Measurements from ENCODE around the gene DAPK1. TPM values are rescaled to one million over a fixed set of nuclear protein-coding genes. Genes with fewer than 3 reads are reported as not detected.

Gene DAPK1
- total and polyA plus RNA-seq, 9 donors: 14.9 to 24.3 (median 18.8) TPM

- no peak for DNase-seq
- 69% methylated on average over 8 of the region's 12 CpGs for WGBS (ENCODE audit: insufficient coverage)
- Histone ChIP-seq H3K27me3 (ENCODE audit: control insufficient read depth, insufficient read depth, low read length) (peaks cover 6% of the 10 kb centered on the region), H3K36me3 (ENCODE audit: control insufficient read depth, insufficient read depth, low read length) (peaks cover 3% of the 10 kb centered on the region), H3K4me3 (ENCODE audit: low read length) (no peak overlapping the region), H3K9me3 (replicated peaks; ENCODE audit: control insufficient read depth, low read depth, low read length) (no peaks in the 10 kb centered on the region), H3K27ac (ENCODE audit: low read length) (no peak overlapping the region), H3K4me1 (ENCODE audit: control insufficient read depth, insufficient read depth, low read length) (no peaks in the 10 kb centered on the region)
These were observed 112.8 kb downstream of the DAPK1 start for GRCh38 chr9:87610200-87611155.

GRCh38 chr9:87611776-87612175 is 114.1 kb downstream of the DAPK1 start:
- Histone ChIP-seq H3K27me3 (ENCODE audit: control insufficient read depth, insufficient read depth, low read length) (no peaks in the 10 kb centered on the region), H3K4me1 (ENCODE audit: control insufficient read depth, insufficient read depth, low read length) (no peaks in the 10 kb centered on the region), H3K4me3 (ENCODE audit: low read length) (no peak overlapping the region), H3K9me3 (replicated peaks; ENCODE audit: control insufficient read depth, low read depth, low read length) (no peaks in the 10 kb centered on the region), H3K36me3 (ENCODE audit: control insufficient read depth, insufficient read depth, low read length) (peaks cover 6% of the 10 kb centered on the region), H3K27ac (ENCODE audit: low read length) (no peak overlapping the region)
- DNase-seq: no peak
- 100% methylated on average over 4 of the region's 4 CpGs for WGBS (ENCODE audit: insufficient coverage)

GRCh38 chr9:87612536-87612935 is 114.9 kb downstream of the DAPK1 start:
- H3K27ac ChIP-seq (ENCODE audit: low read length): no peak overlapping the region
- no peak overlapping the region for H3K4me3 ChIP-seq (ENCODE audit: low read length)
- H3K9me3 ChIP-seq (replicated peaks; ENCODE audit: control insufficient read depth, low read depth, low read length): no peaks in the 10 kb centered on the region
- DNase-seq: no peak
- no peaks in the 10 kb centered on the region for H3K27me3 ChIP-seq (ENCODE audit: control insufficient read depth, insufficient read depth, low read length)
- no peaks in the 10 kb centered on the region for H3K4me1 ChIP-seq (ENCODE audit: control insufficient read depth, insufficient read depth, low read length)
- 83% methylated on average over 1 of the region's 3 CpGs for WGBS (ENCODE audit: insufficient coverage)
- peaks cover 6% of the 10 kb centered on the region for H3K36me3 ChIP-seq (ENCODE audit: control insufficient read depth, insufficient read depth, low read length)

- Histone ChIP-seq H3K36me3 (ENCODE audit: control insufficient read depth, insufficient read depth, low read length) (peaks cover 11% of the 10 kb centered on the region), H3K27ac (ENCODE audit: low read length) (no peak overlapping the region), H3K27me3 (ENCODE audit: control insufficient read depth, insufficient read depth, low read length) (no peaks in the 10 kb centered on the region), H3K4me3 (ENCODE audit: low read length) (no peak overlapping the region), H3K9me3 (replicated peaks; ENCODE audit: control insufficient read depth, low read depth, low read length) (no peaks in the 10 kb centered on the region), H3K4me1 (ENCODE audit: control insufficient read depth, insufficient read depth, low read length) (no peaks in the 10 kb centered on the region)
- 79% methylated on average over 4 of the region's 11 CpGs for WGBS (ENCODE audit: insufficient coverage)
- no peak for DNase-seq
These were observed 115.8 kb downstream of the DAPK1 start for GRCh38 chr9:87613265-87614111.

GRCh38 chr9:87614397-87614796 is 116.7 kb downstream of the DAPK1 start:
- Histone ChIP-seq H3K9me3 (replicated peaks; ENCODE audit: control insufficient read depth, low read depth, low read length) (no peaks in the 10 kb centered on the region), H3K27me3 (ENCODE audit: control insufficient read depth, insufficient read depth, low read length) (no peaks in the 10 kb centered on the region), H3K36me3 (ENCODE audit: control insufficient read depth, insufficient read depth, low read length) (peaks cover 11% of the 10 kb centered on the region), H3K4me1 (ENCODE audit: control insufficient read depth, insufficient read depth, low read length) (no peaks in the 10 kb centered on the region), H3K4me3 (ENCODE audit: low read length) (no peak overlapping the region), H3K27ac (ENCODE audit: low read length) (no peak overlapping the region)
- WGBS (ENCODE audit: insufficient coverage): 74% methylated on average over 4 of the region's 7 CpGs
- no peak for DNase-seq

GRCh38 chr9:87615136-87615535 is 117.5 kb downstream of the DAPK1 start:
- no peak overlapping the region for H3K4me3 ChIP-seq (ENCODE audit: low read length)
- H3K36me3 ChIP-seq (ENCODE audit: control insufficient read depth, insufficient read depth, low read length): peaks cover 11% of the 10 kb centered on the region
- WGBS (ENCODE audit: insufficient coverage): 89% methylated on average over 4 of the region's 6 CpGs
- H3K9me3 ChIP-seq (replicated peaks; ENCODE audit: control insufficient read depth, low read depth, low read length): no peaks in the 10 kb centered on the region
- H3K4me1 ChIP-seq (ENCODE audit: control insufficient read depth, insufficient read depth, low read length): no peaks in the 10 kb centered on the region
- H3K27me3 ChIP-seq (ENCODE audit: control insufficient read depth, insufficient read depth, low read length): no peaks in the 10 kb centered on the region
- no peak overlapping the region for H3K27ac ChIP-seq (ENCODE audit: low read length)
- no peak for DNase-seq

- no CpG with 5 or more reads among the region's 6 CpGs for WGBS (ENCODE audit: insufficient coverage)
- H3K27me3 ChIP-seq (ENCODE audit: control insufficient read depth, insufficient read depth, low read length): no peaks in the 10 kb centered on the region
- H3K36me3 ChIP-seq (ENCODE audit: control insufficient read depth, insufficient read depth, low read length): peaks cover 11% of the 10 kb centered on the region
- no peak for DNase-seq
- no peak overlapping the region for H3K27ac ChIP-seq (ENCODE audit: low read length)
- no peak overlapping the region for H3K4me3 ChIP-seq (ENCODE audit: low read length)
- H3K4me1 ChIP-seq (ENCODE audit: control insufficient read depth, insufficient read depth, low read length): no peaks in the 10 kb centered on the region
- H3K9me3 ChIP-seq (replicated peaks; ENCODE audit: control insufficient read depth, low read depth, low read length): no peaks in the 10 kb centered on the region
These were observed 118.0 kb downstream of the DAPK1 start for GRCh38 chr9:87615547-87616148.

GRCh38 chr9:87618226-87618625 is 120.6 kb downstream of the DAPK1 start:
- Histone ChIP-seq H3K4me1 (ENCODE audit: control insufficient read depth, insufficient read depth, low read length) (no peaks in the 10 kb centered on the region), H3K27me3 (ENCODE audit: control insufficient read depth, insufficient read depth, low read length) (no peaks in the 10 kb centered on the region), H3K4me3 (ENCODE audit: low read length) (no peak overlapping the region), H3K27ac (ENCODE audit: low read length) (no peak overlapping the region), H3K36me3 (ENCODE audit: control insufficient read depth, insufficient read depth, low read length) (peaks cover 11% of the 10 kb centered on the region), H3K9me3 (replicated peaks; ENCODE audit: control insufficient read depth, low read depth, low read length) (no peaks in the 10 kb centered on the region)
- DNase-seq: no peak
- WGBS (ENCODE audit: insufficient coverage): no CpG with 5 or more reads among the region's 2 CpGs

GRCh38 chr9:87618931-87619330 is 121.3 kb downstream of the DAPK1 start:
- H3K4me1 ChIP-seq (ENCODE audit: control insufficient read depth, insufficient read depth, low read length): no peaks in the 10 kb centered on the region
- WGBS (ENCODE audit: insufficient coverage): no CpG with 5 or more reads among the region's 3 CpGs

GRCh38 chr9:87619346-87619745 is 121.7 kb downstream of the DAPK1 start:
- Histone ChIP-seq H3K4me3 (ENCODE audit: low read length) (no peak overlapping the region), H3K9me3 (replicated peaks; ENCODE audit: control insufficient read depth, low read depth, low read length) (no peaks in the 10 kb centered on the region), H3K4me1 (ENCODE audit: control insufficient read depth, insufficient read depth, low read length) (no peaks in the 10 kb centered on the region), H3K36me3 (ENCODE audit: control insufficient read depth, insufficient read depth, low read length) (peaks cover 15% of the 10 kb centered on the region), H3K27me3 (ENCODE audit: control insufficient read depth, insufficient read depth, low read length) (no peaks in the 10 kb centered on the region), H3K27ac (ENCODE audit: low read length) (no peak overlapping the region)
- 87% methylated on average over 8 of the region's 8 CpGs for WGBS (ENCODE audit: insufficient coverage)
- DNase-seq: no peak

More at GRCh38 chr9:87618931-87619330, 121.3 kb downstream of the DAPK1 start:
- Histone ChIP-seq H3K27ac (ENCODE audit: low read length) (no peak overlapping the region), H3K36me3 (ENCODE audit: control insufficient read depth, insufficient read depth, low read length) (peaks cover 11% of the 10 kb centered on the region), H3K4me3 (ENCODE audit: low read length) (no peak overlapping the region), H3K27me3 (ENCODE audit: control insufficient read depth, insufficient read depth, low read length) (no peaks in the 10 kb centered on the region), H3K9me3 (replicated peaks; ENCODE audit: control insufficient read depth, low read depth, low read length) (no peaks in the 10 kb centered on the region)
- DNase-seq: no peak

Data from muscle of leg (tissue), 11 donors.